ENCODE data around the gene ARPC3. TPM values are rescaled to one million over a fixed set of nuclear protein-coding genes. Genes with fewer than 3 reads are reported as not detected.
"Not testable (repeated sequence)": the region's sequence is repeated elsewhere in the genome, so short reads cannot be mapped to it uniquely, and the experiment has no call there.

ARPC3 gene
- total RNA-seq, 2 donors from 2014 or later: 293 to 338 TPM

GRCh38 chr12:110421159-110421661 lies 28.9 kb downstream of the ARPC3 start:
- H3K4me1 ChIP-seq (replicated peaks): no peaks in the 10 kb centered on the region
- H3K27ac ChIP-seq: no peak overlapping the region
- H3K9me3 ChIP-seq: no peaks in the 10 kb centered on the region
- no peak overlapping the region for H3K4me3 ChIP-seq
- intact Hi-C loops (cut with DNase I): loop anchor here (10.0 kb wide), 1 partner anchor 136 kb away; the partner anchor contains the start of gene ATP2A2
- DNase-seq (ENCODE audit: low spot score): no peak
- WGBS: 59% methylated on average over 3 of the region's 3 CpGs
- H3K36me3 ChIP-seq: no peaks in the 10 kb centered on the region
- H3K27me3 ChIP-seq (replicated peaks; ENCODE audit: insufficient read depth): no peaks in the 10 kb centered on the region
- TF ChIP-seq POLR2AphosphoS5 (IDR thresholded peaks at IDR 0.05) (no peak), POLR2A (IDR thresholded peaks at IDR 0.05) (no peak), CTCF (IDR thresholded peaks at IDR 0.05) (no peak)

GRCh38 chr12:110420644-110421043 lies 29.5 kb downstream of the ARPC3 start:
- WGBS: 94% methylated on average over 1 of the region's 1 CpG
- intact Hi-C loops (cut with DNase I): loop anchor here (10.0 kb wide), 1 partner anchor 136 kb away; the partner anchor contains the start of gene ATP2A2

GRCh38 chr12:110417113-110417512 lies 33.0 kb downstream of the ARPC3 start:
- H3K27me3 ChIP-seq (replicated peaks; ENCODE audit: insufficient read depth); H3K27ac ChIP-seq; DNase-seq (ENCODE audit: low spot score); H3K4me1 ChIP-seq (replicated peaks); intact Hi-C loops (cut with DNase I); H3K4me3 ChIP-seq; H3K36me3 ChIP-seq; H3K9me3 ChIP-seq: not testable (repeated sequence)
- 94% methylated on average over 3 of the region's 3 CpGs for WGBS

More at GRCh38 chr12:110420644-110421043, 29.5 kb downstream of the ARPC3 start:
- DNase-seq (ENCODE audit: low spot score); H3K36me3 ChIP-seq; H3K27ac ChIP-seq; H3K4me3 ChIP-seq; H3K4me1 ChIP-seq (replicated peaks); H3K9me3 ChIP-seq; H3K27me3 ChIP-seq (replicated peaks; ENCODE audit: insufficient read depth): not testable (repeated sequence)

- DNase-seq (ENCODE audit: low spot score); H3K4me1 ChIP-seq (replicated peaks); H3K27me3 ChIP-seq (replicated peaks; ENCODE audit: insufficient read depth); intact Hi-C loops (cut with DNase I); H3K4me3 ChIP-seq; H3K9me3 ChIP-seq; H3K36me3 ChIP-seq; H3K27ac ChIP-seq: not testable (repeated sequence)
- WGBS: 89% methylated on average over 6 of the region's 6 CpGs
Measured at GRCh38 chr12:110410086-110410485, 40.1 kb downstream of the ARPC3 start.

GRCh38 chr12:110405126-110405662 lies 44.9 kb downstream of the ARPC3 start:
- H3K27me3 ChIP-seq (replicated peaks; ENCODE audit: insufficient read depth); H3K36me3 ChIP-seq; H3K27ac ChIP-seq; H3K4me3 ChIP-seq; DNase-seq (ENCODE audit: low spot score); H3K9me3 ChIP-seq; intact Hi-C loops (cut with DNase I); H3K4me1 ChIP-seq (replicated peaks): not testable (repeated sequence)
- WGBS: 84% methylated on average over 16 of the region's 16 CpGs

- Histone ChIP-seq H3K27ac (peak overlapping the region; percentile 91 to 94), H3K4me1 (replicated peaks) (no peaks in the 10 kb centered on the region), H3K36me3 (peaks cover 0 to 4% of the 10 kb centered on the region in 2 donors), H3K4me3 (peak overlapping the region; percentile 80 to 92), H3K27me3 (replicated peaks; ENCODE audit: insufficient read depth) (no peaks in the 10 kb centered on the region), H3K9me3 (no peaks in the 10 kb centered on the region)
- TF ChIP-seq CTCF (IDR thresholded peaks at IDR 0.05) (peak in 1 of 4 experiments; percentile 17), POLR2A (IDR thresholded peaks at IDR 0.05) (no peak), POLR2AphosphoS5 (IDR thresholded peaks at IDR 0.05) (no peak)
- DNase-seq (ENCODE audit: low spot score): peak; percentile 52
- 17% methylated on average over 21 of the region's 21 CpGs for WGBS
- intact Hi-C loops (cut with DNase I): no loop called here
Measured at GRCh38 chr12:110403976-110404682, 46.0 kb downstream of the ARPC3 start.

All from prostate gland (tissue), 2 donors.